ENCODE results near the gene SPOUT1.

DNA sequence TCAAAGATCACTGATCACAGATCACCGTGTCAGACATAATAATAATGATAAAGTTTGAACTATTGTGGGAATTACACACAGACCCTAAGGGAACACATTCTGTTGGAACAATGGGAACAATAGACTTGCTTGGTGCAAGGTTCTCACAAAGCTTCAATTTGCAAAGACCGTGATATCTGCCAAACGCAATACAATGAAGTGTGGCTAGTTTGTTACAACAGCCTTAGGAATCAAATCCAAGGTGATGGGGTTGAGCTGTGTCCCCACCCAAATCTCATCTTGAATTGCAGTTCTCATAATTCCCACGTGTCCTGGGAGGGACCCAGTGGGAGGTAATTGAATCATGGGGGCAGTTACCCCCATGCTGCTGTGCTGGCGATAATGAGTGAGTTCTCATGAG lies 31.3 kb upstream of the SPOUT1 start:
- TF ChIP-seq POLR2A (IDR thresholded peaks at IDR 0.05; ENCODE audit: low read depth, low read length): no peak
- TF ChIP-seq TAF1 (IDR thresholded peaks at IDR 0.05; ENCODE audit: borderline replicate concordance, low read depth, low read length): no peak
- no peak for TF ChIP-seq POLR2AphosphoS5 (IDR thresholded peaks at IDR 0.05; ENCODE audit: low read depth, low read length)
